ENCODE results near the gene ZNF844. TPM values are rescaled to one million over a fixed set of nuclear protein-coding genes. Genes with fewer than 3 reads are reported as not detected.
"Not testable (repeated sequence)": the region's sequence is repeated elsewhere in the genome, so short reads cannot be mapped to it uniquely, and the experiment has no call there.

The ZNF844 gene
- total RNA-seq, 2 donors from 2014 or later: 3.6 to 8.4 TPM

- DNase-seq; H3K27ac Mint-ChIP-seq; ATAC-seq (replicated peaks in 1 of 2); H3K4me3 Mint-ChIP-seq; H3K4me1 Mint-ChIP-seq (ENCODE audit: low read depth); H3K9me3 Mint-ChIP-seq; H3K27me3 Mint-ChIP-seq (ENCODE audit: low read depth): not testable (repeated sequence)
- peaks cover 3 to 15% of the 10 kb centered on the region in 2 donors for H3K36me3 Mint-ChIP-seq (ENCODE audit: insufficient read depth in 2 of 2)
These were observed 39.4 kb downstream of the ZNF844 start for GRCh38 chr19:12103909-12104308.

DNA sequence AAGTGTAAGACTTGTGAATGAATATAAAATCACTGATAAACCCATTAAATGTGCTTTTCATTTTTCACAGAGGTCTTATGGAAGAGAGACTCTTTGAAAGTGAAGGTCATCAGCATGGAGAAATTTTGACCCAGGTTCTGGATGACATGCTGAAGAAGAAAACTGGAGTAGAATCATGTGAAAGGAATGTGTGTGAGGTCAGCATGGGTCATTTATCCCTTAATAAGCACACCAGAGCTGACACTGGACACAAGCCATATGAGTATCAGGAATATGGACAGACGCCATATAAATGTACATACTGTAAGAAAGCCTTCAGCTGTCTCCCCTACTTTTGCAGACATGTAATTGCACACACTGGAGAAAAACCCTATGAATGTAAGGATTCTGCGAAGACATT lies 46.6 kb downstream of the ZNF844 start:
- Mint-ChIP-seq H3K27ac (no peak overlapping the region), H3K36me3 (ENCODE audit: insufficient read depth in 2 of 2) (peaks cover 26 to 48% of the 10 kb centered on the region in 2 donors), H3K9me3 (peaks cover 8 to 15% of the 10 kb centered on the region in 2 donors), H3K4me1 (ENCODE audit: low read depth) (peaks cover 17% of the 10 kb centered on the region), H3K27me3 (ENCODE audit: low read depth) (no peaks in the 10 kb centered on the region), H3K4me3 (no peak overlapping the region)
- ATAC-seq (replicated peaks in 1 of 2) (no peak), DNase-seq (no peak)

DNA sequence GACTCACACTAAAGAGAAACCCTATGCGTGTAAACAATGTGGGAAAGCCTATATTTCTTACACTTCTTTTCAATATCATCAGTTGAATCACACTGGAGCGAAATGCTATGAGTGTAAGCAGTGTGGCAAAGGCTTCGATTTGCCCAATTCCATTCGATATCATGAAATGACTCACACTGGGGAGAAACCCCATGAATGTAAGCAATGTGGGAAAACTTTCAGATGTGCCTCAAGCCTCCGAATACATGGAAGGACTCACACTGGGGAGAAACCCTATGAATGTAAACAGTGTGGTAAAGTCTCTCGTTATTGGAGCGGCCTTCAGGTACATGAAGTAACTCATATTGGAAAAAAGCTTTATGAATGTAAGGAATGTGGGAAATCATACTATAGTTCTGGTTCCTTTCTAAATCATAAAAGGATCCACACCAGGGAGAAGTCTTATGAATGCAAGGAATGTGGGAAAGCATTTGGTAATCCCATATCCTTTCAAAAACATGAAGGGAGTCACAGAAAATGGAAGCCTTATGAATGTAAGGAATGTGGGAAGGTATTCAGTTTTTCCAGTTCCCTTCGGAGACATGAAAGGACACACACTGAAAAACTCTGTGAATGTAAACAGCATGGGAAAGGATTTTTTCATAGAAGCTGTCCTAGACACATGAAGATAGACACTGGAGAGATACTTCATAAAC lies 47.6 kb downstream of the ZNF844 start:
- no peak overlapping the region for H3K27ac Mint-ChIP-seq
- H3K9me3 Mint-ChIP-seq: peaks cover 8 to 15% of the 10 kb centered on the region in 2 donors
- H3K27me3 Mint-ChIP-seq (ENCODE audit: low read depth): no peaks in the 10 kb centered on the region
- DNase-seq: no peak
- H3K4me3 Mint-ChIP-seq: no peak overlapping the region
- peaks cover 27 to 48% of the 10 kb centered on the region in 2 donors for H3K36me3 Mint-ChIP-seq (ENCODE audit: insufficient read depth in 2 of 2)
- no peak for ATAC-seq (replicated peaks in 1 of 2)
- H3K4me1 Mint-ChIP-seq (ENCODE audit: low read depth): peaks cover 17% of the 10 kb centered on the region

- H3K4me3 Mint-ChIP-seq: no peak overlapping the region
- ATAC-seq (replicated peaks in 1 of 2): peak; percentile 93 to 97
- H3K9me3 Mint-ChIP-seq: peaks cover 8 to 15% of the 10 kb centered on the region in 2 donors
- H3K36me3 Mint-ChIP-seq (ENCODE audit: insufficient read depth in 2 of 2): peaks cover 27 to 48% of the 10 kb centered on the region in 2 donors
- H3K27me3 Mint-ChIP-seq (ENCODE audit: low read depth): no peaks in the 10 kb centered on the region
- H3K4me1 Mint-ChIP-seq (ENCODE audit: low read depth): peaks cover 17% of the 10 kb centered on the region
- DNase-seq: peak; percentile 16 to 58
- no peak overlapping the region for H3K27ac Mint-ChIP-seq
These were observed 48.2 kb downstream of the ZNF844 start for GRCh38 chr19:12112701-12113100.

GRCh38 chr19:12113121-12113520 lies 48.6 kb downstream of the ZNF844 start:
- H3K27ac Mint-ChIP-seq: no peak overlapping the region
- H3K9me3 Mint-ChIP-seq: peaks cover 8 to 15% of the 10 kb centered on the region in 2 donors
- no peaks in the 10 kb centered on the region for H3K27me3 Mint-ChIP-seq (ENCODE audit: low read depth)
- H3K4me3 Mint-ChIP-seq: no peak overlapping the region
- peaks cover 17% of the 10 kb centered on the region for H3K4me1 Mint-ChIP-seq (ENCODE audit: low read depth)
- DNase-seq: no peak
- no peak for ATAC-seq (replicated peaks in 1 of 2)
- H3K36me3 Mint-ChIP-seq (ENCODE audit: insufficient read depth in 2 of 2): peaks cover 27 to 48% of the 10 kb centered on the region in 2 donors

DNA sequence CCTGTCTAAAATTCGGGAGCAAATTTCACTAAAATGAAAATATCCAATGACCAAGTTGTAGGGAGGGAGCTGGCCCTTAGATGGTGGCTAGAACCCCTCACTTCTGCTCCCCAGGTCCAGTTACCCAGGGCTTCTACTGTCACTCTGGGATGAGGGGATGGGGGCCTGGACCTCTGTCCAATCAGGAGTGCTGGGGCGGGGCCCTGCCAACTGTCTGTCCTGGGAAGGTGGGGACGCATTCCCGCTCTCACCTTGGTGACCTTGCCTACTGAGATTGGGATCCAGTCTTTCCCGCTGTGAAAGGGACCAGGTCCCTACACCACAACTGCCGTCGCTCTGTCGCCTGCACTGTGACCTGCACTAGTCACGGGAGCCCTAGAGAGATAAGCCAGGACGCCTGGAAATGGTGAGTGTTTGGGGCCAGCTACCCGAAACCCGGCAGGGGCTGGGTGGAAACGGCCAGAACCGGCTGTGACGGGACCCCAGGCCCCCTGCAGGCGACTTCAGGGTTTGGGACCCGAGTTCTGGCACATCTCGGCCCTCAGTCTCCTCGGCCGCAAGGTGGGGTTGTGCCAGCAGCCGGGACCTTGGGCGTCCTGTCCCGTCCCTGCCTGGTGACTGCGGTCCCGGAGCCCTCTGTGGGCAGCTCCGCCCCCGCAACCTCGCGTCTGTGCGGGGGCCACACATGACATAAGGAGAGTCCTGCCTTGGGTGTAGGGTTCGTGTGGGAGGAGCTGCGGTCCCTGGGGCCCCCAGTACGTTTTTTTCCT lies 52.9 kb downstream of the ZNF844 start:
- no peak for ATAC-seq (replicated peaks in 1 of 2)
- Mint-ChIP-seq H3K36me3 (ENCODE audit: insufficient read depth in 2 of 2) (peaks cover 15 to 20% of the 10 kb centered on the region in 2 donors), H3K9me3 (peaks cover 5 to 13% of the 10 kb centered on the region in 2 donors), H3K27me3 (ENCODE audit: low read depth) (no peaks in the 10 kb centered on the region), H3K4me1 (ENCODE audit: low read depth) (peaks cover 12% of the 10 kb centered on the region), H3K27ac (no peak overlapping the region), H3K4me3 (no peak overlapping the region)
- DNase-seq: no peak

GRCh38 chr19:12126707-12127106 lies 62.2 kb downstream of the ZNF844 start:
- no peaks in the 10 kb centered on the region for H3K27me3 Mint-ChIP-seq (ENCODE audit: low read depth)
- H3K9me3 Mint-ChIP-seq: peaks cover 5 to 6% of the 10 kb centered on the region in 2 donors
- H3K4me1 Mint-ChIP-seq (ENCODE audit: low read depth): no peaks in the 10 kb centered on the region
- H3K4me3 Mint-ChIP-seq: no peak overlapping the region
- ATAC-seq (replicated peaks in 1 of 2) (no peak), DNase-seq (no peak)
- peaks cover 7 to 11% of the 10 kb centered on the region in 2 donors for H3K36me3 Mint-ChIP-seq (ENCODE audit: insufficient read depth in 2 of 2)
- no peak overlapping the region for H3K27ac Mint-ChIP-seq

Other genes starting within 250 kb of the ZNF844 start
- 10 to 100 TPM in 1 of 2 donors, 1 to 10 TPM in 1; 5.8 to 10.1 TPM for gene ZNF439, start 216.0 kb upstream of the ZNF844 start, total RNA-seq
- gene ZNF69, start 176.9 kb upstream of the ZNF844 start, total RNA-seq: 1 to 10 TPM; 2.0 to 2.6 TPM
- 10 to 100 TPM; 16.0 to 17.2 TPM for gene ZNF700, start 139.6 kb upstream of the ZNF844 start, total RNA-seq
- 1 to 10 TPM; 1.3 to 2.4 TPM for gene ZNF763, start 99.7 kb upstream of the ZNF844 start, total RNA-seq
- 1 to 10 TPM; 1.6 to 2.3 TPM for gene ZNF433, start 29.1 kb upstream of the ZNF844 start, total RNA-seq
- gene ZNF878, start 11.8 kb upstream of the ZNF844 start, total RNA-seq: under 1 TPM; 0.39 to 0.55 TPM
- gene ZNF20, start 75.6 kb downstream of the ZNF844 start, total RNA-seq: 1 to 10 TPM; 2.7 to 3.4 TPM
- 1 to 10 TPM; 3.2 to 4.9 TPM for gene ZNF625, start 92.0 kb downstream of the ZNF844 start, total RNA-seq
- 10 to 100 TPM; 17.0 to 19.8 TPM for gene ZNF136, start 98.4 kb downstream of the ZNF844 start, total RNA-seq
- gene ZNF44, start 230.2 kb downstream of the ZNF844 start, total RNA-seq: 10 to 100 TPM; 10.8 to 11.8 TPM

Measured in activated T-cell treated with anti-CD3 and anti-CD28 coated beads, Interleukin-2, amount 50 U/mL, for 72 hours (primary cell).